ENCODE data around the gene TCF3. TPM values are rescaled to one million over a fixed set of nuclear protein-coding genes. Genes with fewer than 3 reads are reported as not detected.
"Not testable (repeated sequence)": the region's sequence is repeated elsewhere in the genome, so short reads cannot be mapped to it uniquely, and the experiment has no call there.

TCF3 gene
- total RNA-seq, 3 donors from 2014 or later: 54.4 to 57.7 (median 57.4) TPM

DNA sequence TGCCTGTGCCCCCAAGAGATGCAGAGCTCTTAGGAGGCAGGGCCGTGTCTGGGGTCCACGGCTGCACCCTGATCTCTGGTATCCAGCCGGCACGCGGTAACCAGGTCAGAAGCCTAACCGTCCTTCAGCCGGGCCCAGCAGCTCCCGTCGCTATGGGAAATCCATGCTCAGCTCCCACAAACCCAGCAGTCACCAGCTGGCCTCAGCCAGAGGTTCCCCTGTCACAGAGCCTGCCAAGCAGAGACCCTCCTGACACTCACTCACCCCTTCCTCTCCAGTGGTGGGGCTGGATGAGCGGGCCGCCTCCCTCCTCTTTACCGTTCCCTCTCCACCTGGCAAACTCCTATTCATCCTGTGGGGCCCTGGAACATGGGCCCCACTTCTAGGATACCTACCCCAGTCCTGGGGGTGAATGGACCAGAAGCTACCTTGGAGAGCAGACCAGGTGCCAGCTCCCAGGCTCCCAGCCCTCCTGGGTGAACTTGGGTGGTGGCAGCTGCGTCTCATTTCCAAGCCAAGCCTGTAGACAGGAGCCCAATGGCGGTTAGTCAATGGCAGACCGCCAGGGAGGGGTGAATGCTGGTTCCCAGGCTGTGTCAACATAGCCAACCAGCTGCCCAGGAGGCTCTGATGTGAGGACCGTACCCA lies 21.4 kb upstream of the TCF3 start:
- ATAC-seq (no peak), DNase-seq (peak in 1 of 3 donors; percentile 27)
- no peaks in the 10 kb centered on the region for H3K9me3 ChIP-seq
- peaks cover 9% of the 10 kb centered on the region for H3K4me1 ChIP-seq (ENCODE audit: low read depth)
- intact Hi-C loops (cut with DNase I, micrococcal nuclease): no loop called here
- H3K36me3 ChIP-seq (ENCODE audit: low read depth): no peaks in the 10 kb centered on the region
- no peak for TF ChIP-seq CTCF (IDR thresholded peaks at IDR 0.05)
- no peak overlapping the region for H3K4me3 ChIP-seq

- Histone ChIP-seq H3K9me3 (no peaks in the 10 kb centered on the region), H3K4me3 (no peak overlapping the region), H3K36me3 (ENCODE audit: low read depth) (no peaks in the 10 kb centered on the region), H3K4me1 (ENCODE audit: low read depth) (peaks cover 9% of the 10 kb centered on the region)
- ATAC-seq (no peak), DNase-seq (peak in 1 of 3 donors; percentile 43)
- intact Hi-C loops (cut with DNase I, micrococcal nuclease): no loop called here
- no peak for TF ChIP-seq CTCF (IDR thresholded peaks at IDR 0.05)
Observed at GRCh38 chr19:1672769-1673644, 20.6 kb upstream of the TCF3 start.

DNA sequence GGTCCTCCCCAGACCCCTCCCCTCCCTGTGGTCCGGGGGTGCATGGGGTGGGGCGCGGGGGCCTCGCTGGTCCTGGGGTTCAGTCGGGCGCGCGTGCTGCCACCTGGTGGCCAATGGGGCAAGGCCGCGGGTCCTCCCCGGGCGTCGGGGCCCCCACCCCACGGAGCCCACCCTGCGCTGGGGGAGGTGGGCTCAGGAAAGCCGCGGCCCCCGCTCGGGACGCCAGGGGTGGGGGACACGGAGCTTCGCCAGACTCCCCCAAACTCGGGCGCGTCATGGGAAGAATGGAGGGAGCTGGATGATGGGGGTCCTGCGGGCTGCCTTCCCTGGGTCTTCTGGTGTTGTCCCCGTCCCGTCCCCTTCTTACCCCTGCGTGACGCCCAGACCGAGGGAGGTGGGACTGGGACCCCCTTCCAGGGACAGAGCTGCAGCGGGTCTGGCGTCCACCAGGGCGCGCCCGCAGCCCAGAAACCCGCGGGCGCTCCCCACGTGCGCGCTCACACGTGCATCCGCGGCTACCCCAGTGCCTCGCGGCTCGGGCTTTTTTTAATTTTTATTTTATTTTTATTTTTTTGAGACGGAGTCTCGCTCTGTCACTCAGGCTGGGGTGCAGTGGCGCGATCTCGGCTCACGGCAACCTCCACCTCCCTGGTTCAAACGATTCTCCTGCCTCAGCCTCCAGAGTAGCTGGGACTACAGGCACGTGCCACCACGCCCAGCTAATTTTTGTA lies 19.8 kb upstream of the TCF3 start:
- Histone ChIP-seq H3K36me3 (ENCODE audit: low read depth) (no peaks in the 10 kb centered on the region), H3K9me3 (no peaks in the 10 kb centered on the region), H3K4me1 (ENCODE audit: low read depth) (peaks cover 9% of the 10 kb centered on the region), H3K4me3 (no peak overlapping the region)
- ATAC-seq (peak; percentile 67), DNase-seq (peak; percentile 57 to 61 (median 60))
- intact Hi-C loops (cut with DNase I, micrococcal nuclease): no loop called here
- peak; percentile 77 for TF ChIP-seq CTCF (IDR thresholded peaks at IDR 0.05)

DNA sequence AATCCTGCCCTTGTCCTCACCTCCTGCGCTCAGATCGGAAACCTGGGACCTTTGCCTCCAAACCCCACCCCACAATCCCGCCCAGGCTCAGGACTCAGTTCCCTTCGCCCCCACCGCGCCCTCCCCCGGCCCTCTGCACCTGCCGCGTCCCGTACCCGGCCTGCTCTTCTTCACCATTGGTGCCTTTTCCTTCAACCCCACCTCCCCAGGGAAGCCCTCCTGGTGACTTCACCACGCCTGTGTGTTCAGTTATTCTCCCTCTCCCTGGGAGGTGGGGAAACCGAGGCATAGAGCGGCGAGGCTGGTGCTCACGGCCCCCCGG lies 19.3 kb upstream of the TCF3 start:
- H3K36me3 ChIP-seq (ENCODE audit: low read depth): no peaks in the 10 kb centered on the region
- ATAC-seq (no peak), DNase-seq (no peak)
- H3K4me3 ChIP-seq: no peak overlapping the region
- no peak for TF ChIP-seq CTCF (IDR thresholded peaks at IDR 0.05)
- H3K4me1 ChIP-seq (ENCODE audit: low read depth): peaks cover 9% of the 10 kb centered on the region
- intact Hi-C loops (cut with DNase I, micrococcal nuclease): loop anchor here in 1 of 2 donors (2.0 kb wide), 1 partner anchor 125 kb away; no protein-coding TSS in a partner anchor
- H3K9me3 ChIP-seq: no peaks in the 10 kb centered on the region

DNA sequence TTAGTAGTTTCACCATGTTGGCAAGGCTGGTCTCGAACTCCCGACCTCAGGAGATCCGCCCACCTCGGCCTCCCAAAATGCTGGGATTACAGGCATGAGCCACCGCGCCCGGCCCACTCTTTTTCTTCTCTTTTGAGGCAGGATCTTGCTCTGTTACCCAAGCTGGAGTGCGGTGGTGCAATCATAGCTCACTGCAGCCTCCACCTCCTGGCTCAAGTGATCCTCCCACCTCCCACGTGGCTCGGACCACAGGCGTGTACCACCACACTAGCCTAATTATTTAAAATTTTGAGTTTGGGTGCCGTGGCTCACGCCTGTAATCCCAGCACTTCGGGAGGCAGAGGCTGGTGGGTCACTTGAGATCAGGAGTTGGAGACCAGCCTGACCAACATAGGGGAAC lies 18.3 kb upstream of the TCF3 start:
- H3K4me1 ChIP-seq (ENCODE audit: low read depth); H3K9me3 ChIP-seq; H3K36me3 ChIP-seq (ENCODE audit: low read depth); DNase-seq; H3K4me3 ChIP-seq; ATAC-seq: not testable (repeated sequence)
- intact Hi-C loops (cut with DNase I, micrococcal nuclease): loop anchor here in 1 of 2 donors (2.0 kb wide), 1 partner anchor 124 kb away; no protein-coding TSS in a partner anchor
